Stimulated activated CD4-positive, alpha-beta T cell treated with anti-CD3 and anti-CD28 coated beads, Interleukin-4, amount 100 ng/mL, for 4 hours (primary cell): ENCODE results near the gene MICB.
A peak's percentile ranks its signal among the peaks of the same experiment; 100 is the strongest.

Source experiments
- DNase-seq, 2 experiments: peaks; one replicate each; pipeline ENCODE4 v3.0.0-alpha.2; 2020

MICB gene

GRCh38 chr6:31510007-31510406 lies 12.1 kb downstream of the MICB start:
- DNase-seq, result no peak

DNA sequence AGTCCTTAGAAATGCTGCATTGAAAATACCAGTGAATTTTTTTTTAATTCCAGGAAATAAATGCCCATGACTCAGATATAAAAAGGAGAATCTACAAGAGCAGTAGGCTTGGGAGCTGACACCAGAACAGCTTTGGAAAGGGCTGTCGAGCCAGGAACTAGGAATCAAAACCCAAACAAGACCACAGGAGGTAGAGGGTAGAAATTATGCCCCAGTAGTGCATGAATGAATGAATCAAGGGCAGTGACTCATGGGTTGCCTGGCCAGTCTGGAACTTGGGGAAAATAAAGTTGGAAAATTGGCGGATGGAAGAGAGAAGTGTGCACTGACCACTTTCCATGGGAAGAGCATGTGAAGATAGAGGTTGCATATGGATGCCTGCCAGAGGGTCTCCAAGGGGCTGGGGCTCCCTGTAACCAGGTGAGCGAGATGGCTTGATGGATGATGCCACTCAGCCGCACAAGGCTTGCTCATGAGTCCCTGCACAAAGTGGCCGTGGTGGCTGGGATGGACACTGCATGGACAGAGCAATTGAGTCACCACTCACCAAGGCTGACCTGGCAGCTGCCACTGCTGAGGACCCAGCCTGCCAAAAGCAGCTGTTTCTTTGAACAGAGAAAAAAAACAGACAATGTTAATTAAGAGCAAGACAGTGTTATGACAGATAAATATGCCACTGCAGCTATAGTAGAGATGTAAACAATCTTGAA lies 15.7 kb downstream of the MICB start:
- DNase-seq, result no peak

DNA sequence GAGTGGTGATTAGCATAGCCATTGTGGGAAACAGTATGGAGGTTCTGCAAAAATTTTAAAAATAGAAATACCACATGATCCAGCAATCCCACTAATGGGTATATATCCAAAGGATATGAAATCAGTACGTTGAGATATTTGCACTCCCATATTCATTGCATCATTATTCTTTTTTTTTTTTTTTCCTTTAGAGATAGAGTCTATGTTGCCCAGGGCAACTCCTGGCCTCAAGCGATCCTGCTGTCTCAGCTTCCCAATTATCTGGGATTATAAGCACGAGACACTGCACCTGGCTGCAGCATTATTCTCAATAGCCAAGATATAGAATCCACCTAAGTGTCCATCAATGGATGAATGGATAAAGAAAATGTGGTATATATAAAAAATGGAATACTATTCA lies 23.9 kb downstream of the MICB start:
- no peak for DNase-seq

GRCh38 chr6:31525553-31525931 lies 27.6 kb downstream of the MICB start:
- no peak for DNase-seq

GRCh38 chr6:31525932-31526591 lies 28.1 kb downstream of the MICB start:
- no peak for DNase-seq

DNA sequence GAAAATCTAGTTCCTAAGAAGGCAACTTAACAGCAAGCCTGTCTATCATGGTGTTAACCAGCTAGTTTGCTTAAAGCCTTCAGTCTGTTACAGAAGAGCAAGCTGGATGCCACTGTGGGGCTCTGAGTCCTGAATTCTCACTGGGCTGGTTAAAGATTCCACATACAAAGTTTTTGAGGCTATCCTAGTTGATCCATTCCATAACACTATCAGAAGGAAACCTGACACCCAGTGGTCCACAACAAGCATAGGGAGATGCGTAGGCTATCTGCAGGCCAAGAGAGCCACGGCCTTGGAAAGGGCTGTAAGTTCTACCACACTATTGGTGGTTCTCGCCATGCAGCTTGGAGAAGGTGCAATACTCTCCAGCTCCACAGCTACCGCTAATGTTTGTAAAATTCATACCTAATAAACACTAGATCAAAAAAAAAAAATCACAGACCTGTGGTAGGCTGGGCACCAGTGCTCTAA lies 30.4 kb downstream of the MICB start:
- DNase-seq, result no peak

DNA sequence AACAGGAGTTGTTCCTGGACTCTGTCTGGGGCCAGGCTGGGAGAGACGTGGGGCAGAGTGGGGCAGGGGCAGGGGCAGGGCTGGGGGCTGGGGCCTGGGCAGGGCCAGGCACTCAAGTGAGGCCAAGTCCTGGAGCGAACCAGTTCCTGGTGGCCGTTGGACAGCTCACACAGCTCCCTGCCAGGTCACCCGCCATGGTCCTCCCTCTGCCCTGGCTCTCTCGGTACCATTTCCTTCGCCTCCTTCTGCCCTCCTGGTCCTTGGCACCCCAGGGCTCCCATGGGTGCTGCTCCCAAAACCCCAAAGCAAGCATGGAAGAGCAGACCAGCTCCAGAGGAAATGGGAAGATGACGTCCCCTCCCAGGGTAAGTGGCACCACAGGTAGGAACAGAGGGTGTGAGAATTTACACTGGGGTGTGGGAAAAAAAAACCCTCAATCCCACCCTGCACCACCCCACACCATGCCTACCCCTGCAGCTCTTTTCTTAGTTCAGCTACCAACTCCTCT lies 30.9 kb downstream of the MICB start, which contains the start of gene MCCD1:
TSS of gene MCCD1 (plus strand) at position 142 of the 508 bp plus-strand sequence. CDS start at position 195, 53 bp downstream.
- no peak for DNase-seq

DNA sequence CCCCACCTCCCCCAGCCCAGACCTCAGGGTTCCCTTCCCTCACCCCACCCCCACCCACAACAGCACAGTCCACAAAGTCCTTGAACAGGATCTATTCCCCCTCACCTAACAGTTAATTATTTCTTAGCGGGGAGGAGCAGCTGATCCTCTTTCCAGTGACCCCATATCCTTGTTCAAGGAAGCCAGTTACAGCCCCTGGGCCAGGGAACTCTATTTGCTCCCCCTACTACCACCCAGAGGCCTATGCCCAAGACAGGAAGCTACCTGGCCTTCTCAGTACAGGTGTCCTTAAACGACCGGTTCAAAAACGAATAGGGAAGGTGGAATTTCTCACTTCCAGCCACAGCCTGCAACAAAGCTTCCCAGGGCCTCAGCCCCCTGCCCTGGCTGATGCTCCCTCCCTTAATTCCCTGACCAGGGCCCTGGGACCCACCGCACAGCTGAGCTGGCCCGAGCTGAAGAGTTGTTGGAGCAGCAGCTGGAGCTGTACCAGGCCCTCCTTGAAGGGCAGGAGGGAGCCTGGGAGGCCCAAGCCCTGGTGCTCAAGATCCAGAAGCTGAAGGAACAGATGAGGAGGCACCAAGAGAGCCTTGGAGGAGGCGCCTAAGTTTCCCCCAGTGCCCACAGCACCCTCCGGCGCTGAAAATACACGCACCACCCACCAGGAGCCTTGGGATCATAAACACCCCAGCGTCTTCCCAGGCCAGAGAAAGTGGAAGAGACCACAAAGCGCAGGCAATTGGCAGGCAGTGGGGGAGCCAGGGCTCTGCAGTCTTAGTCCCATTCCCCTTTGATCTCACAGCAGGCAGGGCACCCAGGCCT lies 31.6 kb downstream of the MICB start:
- DNase-seq, result no peak

- DNase-seq, result no peak
These were observed 32.7 kb downstream of the MICB start for GRCh38 chr6:31530659-31531058.

DNA sequence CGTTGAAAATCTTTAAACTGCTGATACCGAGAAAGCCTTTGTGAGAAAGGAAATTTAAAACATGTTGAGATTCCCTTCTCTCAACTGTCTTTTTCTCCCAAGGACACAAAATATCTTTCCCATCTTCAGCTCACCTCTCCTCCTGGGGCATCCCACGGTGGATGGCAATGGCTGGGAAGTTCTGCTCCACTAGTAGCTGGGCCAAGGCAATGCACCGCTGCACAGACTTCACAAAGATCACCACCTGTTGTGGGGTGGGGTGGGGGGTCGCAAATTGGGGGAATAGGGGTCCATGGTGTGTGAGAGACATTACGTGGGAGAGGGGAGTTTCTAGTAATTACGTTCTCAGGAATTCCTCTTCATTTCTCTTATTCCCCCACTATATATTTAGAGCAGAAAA lies 33.2 kb downstream of the MICB start:
- no peak for DNase-seq

DNA sequence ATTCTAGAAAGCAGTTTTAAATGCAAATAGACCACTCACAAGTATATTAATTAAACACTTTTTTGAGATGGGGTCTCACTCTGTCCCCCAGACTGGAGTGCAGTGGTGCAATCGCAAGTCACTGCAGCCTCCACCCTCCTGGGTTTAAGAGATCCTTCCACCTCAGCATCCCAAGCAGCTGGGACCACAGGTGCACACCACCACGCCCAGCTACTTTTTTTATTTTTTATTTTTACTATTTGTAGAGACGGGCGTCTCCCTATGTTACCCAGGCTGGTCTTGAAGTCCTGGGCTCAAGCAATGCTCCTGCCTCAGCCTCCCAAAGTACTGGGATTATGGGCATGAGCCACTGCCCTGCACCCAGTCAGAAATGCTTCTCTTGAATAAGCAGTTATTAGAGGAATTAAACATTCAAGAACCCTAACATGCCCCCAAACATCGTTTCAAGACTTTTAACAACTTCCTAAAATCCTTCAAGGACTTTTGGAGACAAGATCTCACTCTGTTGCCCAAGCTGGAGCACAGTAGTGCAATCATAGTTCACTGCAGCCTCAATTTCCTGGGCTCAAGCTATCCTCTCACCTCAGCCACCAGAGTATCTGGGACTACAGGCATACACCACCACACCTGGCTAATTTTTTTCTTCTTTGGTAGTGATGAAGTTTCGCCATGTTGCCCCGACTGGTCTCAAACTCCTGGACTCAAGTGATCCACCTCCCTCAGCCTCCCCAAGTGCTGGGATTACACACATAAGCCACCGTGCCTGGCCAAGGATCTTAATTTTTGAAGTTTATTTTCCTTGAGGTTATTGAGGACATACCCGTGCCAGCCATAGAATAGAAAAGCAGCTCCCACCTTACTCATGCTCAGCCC lies 34.1 kb downstream of the MICB start:
- no peak for DNase-seq

GRCh38 chr6:31532644-31533454 lies 34.9 kb downstream of the MICB start:
- DNase-seq, result no peak

DNA sequence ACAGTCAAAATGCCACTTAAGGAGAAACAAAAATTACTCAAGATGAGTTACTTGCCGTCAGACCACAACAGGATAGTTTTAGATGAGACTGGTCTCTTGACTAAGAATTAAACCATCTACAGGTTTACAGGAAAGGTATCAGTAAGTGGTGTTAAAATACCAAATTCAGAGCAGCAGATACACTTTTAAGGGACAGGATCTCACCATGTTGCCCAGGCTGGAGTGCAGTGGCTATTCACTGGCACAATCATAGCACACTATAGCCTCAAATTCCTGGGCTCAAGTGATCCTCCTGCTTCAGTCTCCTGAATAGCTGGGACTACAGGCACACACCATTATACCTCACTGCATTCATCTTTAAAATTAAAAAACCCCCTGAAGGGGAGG lies 35.5 kb downstream of the MICB start:
- no peak for DNase-seq

GRCh38 chr6:31534011-31534410 lies 36.1 kb downstream of the MICB start:
- no peak for DNase-seq

DNA sequence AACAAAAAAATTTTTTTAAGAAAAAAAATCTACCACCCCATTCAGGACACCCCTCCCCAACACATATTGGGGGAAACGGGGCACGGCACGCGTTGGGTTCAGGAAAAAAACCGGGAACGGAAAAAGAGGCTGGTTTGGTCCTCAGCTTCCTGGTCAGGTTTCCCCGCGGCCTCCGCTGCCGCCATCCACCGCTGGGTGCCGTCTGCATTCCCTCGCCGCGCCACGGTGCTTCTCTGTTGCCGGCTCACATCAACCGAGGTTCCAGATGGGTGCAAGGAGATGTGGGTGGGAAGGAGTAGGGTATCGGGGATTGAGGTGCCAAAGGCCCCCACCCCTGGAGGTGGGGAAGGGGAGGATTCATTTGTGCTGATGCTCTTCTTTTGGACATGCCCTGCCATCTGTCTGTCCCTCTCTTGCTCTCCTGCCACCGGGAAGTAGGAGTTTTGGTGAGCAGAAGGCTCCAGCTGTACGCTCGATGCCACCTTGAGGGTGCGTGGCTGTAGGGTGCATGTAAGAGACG lies 36.6 kb downstream of the MICB start:
- DNase-seq, result no peak

- no peak for DNase-seq
These were observed 37.8 kb downstream of the MICB start for GRCh38 chr6:31535538-31536324.

- DNase-seq, result no peak
These were observed 41.0 kb downstream of the MICB start for GRCh38 chr6:31538805-31539400.

DNA sequence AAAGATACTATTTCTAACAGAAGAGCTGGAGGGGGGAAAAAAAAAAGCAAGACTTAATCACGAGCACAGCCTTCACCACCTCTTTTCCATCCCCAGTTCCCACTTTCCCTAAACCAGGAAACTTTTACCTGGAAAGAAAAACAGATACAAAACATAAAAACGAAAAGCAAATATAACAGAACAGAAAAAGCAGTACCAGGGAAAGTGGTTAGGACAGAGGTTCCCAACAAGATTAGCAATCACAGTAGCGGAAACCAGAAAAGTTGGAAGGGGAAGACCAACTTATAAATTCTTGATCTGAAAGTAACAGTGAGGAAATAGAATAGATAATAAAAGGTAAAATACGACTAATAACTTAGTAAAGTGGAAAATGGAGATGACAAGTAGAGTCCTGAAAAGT lies 42.7 kb downstream of the MICB start:
- no peak for DNase-seq

DNA sequence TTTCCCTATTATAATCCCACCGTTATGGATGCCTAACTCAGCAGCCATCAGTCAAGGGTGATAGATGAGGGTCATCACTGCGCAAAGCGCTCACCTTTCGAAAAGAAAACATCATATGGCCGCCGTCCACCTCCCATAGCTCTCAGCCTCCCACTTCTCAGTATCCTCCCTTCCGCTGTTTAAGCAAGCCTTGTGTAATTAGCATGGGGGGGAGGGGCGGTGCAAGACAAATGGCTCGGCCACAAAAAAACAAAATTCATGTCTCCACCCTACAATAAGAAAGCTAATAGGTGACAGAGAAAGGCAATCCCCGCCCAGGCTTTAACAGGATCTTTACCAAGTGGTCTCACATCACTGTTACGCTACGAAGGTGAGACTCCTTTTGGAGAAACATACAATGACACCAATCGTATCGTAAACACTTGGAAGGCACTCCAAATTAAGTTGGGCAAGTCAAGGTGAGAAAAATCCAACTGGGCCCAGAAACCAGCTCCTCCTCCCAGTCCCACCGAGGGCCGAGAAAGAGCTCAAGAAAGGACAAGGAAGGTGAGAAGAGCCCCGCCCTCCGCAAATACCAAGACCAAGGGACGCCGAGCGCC lies 43.2 kb downstream of the MICB start:
- DNase-seq, result peak; percentile 44 to 52
